Measurements from ENCODE around the gene ADAMTS14. TPM values are rescaled to one million over a fixed set of nuclear protein-coding genes. Genes with fewer than 3 reads are reported as not detected.

Gene ADAMTS14
- total RNA-seq, 1 experiment from 2014 or later = 0.14 TPM

- peaks cover 49% of the 10 kb centered on the region for H3K27me3 Mint-ChIP-seq (ENCODE audit: unreplicated experiment)
- DNase-seq = no peak
- CTCF ChIA-PET = no interaction called here
- TF ChIP-seq, protein P1, sequence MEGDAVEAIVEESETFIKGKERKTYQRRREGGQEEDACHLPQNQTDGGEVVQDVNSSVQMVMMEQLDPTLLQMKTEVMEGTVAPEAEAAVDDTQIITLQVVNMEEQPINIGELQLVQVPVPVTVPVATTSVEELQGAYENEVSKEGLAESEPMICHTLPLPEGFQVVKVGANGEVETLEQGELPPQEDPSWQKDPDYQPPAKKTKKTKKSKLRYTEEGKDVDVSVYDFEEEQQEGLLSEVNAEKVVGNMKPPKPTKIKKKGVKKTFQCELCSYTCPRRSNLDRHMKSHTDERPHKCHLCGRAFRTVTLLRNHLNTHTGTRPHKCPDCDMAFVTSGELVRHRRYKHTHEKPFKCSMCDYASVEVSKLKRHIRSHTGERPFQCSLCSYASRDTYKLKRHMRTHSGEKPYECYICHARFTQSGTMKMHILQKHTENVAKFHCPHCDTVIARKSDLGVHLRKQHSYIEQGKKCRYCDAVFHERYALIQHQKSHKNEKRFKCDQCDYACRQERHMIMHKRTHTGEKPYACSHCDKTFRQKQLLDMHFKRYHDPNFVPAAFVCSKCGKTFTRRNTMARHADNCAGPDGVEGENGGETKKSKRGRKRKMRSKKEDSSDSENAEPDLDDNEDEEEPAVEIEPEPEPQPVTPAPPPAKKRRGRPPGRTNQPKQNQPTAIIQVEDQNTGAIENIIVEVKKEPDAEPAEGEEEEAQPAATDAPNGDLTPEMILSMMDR (IDR thresholded peaks at IDR 0.05; ENCODE audit: unreplicated experiment) = no peak
- BruUV-seq (replicated peaks) = no TSS peak
- H3K4me3 Mint-ChIP-seq (ENCODE audit: low read depth, unreplicated experiment) = no peak overlapping the region
- intact Hi-C loops (cut with micrococcal nuclease; ENCODE audit: unreplicated experiment) = no loop called here
- H3K4me1 Mint-ChIP-seq (ENCODE audit: low read depth, unreplicated experiment) = peaks cover 15% of the 10 kb centered on the region
- H3K36me3 Mint-ChIP-seq (ENCODE audit: insufficient read depth, unreplicated experiment) = no peaks in the 10 kb centered on the region
- no peaks in the 10 kb centered on the region for H3K9me3 Mint-ChIP-seq (ENCODE audit: low read depth, unreplicated experiment)
- H3K27ac Mint-ChIP-seq (ENCODE audit: unreplicated experiment) = no peak overlapping the region
Measured at GRCh38 chr10:70804421-70804808, 132.1 kb downstream of the ADAMTS14 start.

- BruUV-seq (replicated peaks) = no TSS peak
- H3K27me3 Mint-ChIP-seq (ENCODE audit: unreplicated experiment) = peaks cover 43% of the 10 kb centered on the region
- DNase-seq = no peak
- H3K36me3 Mint-ChIP-seq (ENCODE audit: insufficient read depth, unreplicated experiment) = no peaks in the 10 kb centered on the region
- H3K9me3 Mint-ChIP-seq (ENCODE audit: low read depth, unreplicated experiment) = no peaks in the 10 kb centered on the region
- intact Hi-C loops (cut with micrococcal nuclease; ENCODE audit: unreplicated experiment) = no loop called here
- peaks cover 15% of the 10 kb centered on the region for H3K4me1 Mint-ChIP-seq (ENCODE audit: low read depth, unreplicated experiment)
- CTCF ChIA-PET = no interaction called here
- TF ChIP-seq, protein P1 (IDR thresholded peaks at IDR 0.05; ENCODE audit: unreplicated experiment) = no peak
- no peak overlapping the region for H3K4me3 Mint-ChIP-seq (ENCODE audit: low read depth, unreplicated experiment)
- no peak overlapping the region for H3K27ac Mint-ChIP-seq (ENCODE audit: unreplicated experiment)
Measured at GRCh38 chr10:70805619-70806215, 133.4 kb downstream of the ADAMTS14 start.

DNA sequence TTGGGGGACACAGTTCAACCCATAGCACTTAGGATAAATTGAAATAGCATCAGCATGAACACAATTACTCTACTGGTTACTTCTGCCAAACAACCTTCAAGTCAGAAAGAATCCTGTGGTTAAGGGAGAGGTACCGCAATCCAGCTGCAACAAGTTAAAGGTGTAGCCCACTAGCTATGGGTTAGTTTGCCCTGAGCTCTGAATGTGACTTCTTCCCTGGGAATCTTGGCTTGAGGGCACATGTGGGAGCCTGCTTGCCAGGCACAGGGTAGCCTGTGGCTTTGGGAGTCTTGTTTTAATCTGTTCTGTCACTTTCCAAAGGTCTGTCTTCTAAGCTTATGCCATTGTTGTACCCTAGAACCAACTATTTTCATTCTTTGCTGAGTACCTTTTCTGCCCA lies 134.5 kb downstream of the ADAMTS14 start:
- no peak overlapping the region for H3K4me3 Mint-ChIP-seq (ENCODE audit: low read depth, unreplicated experiment)
- CTCF ChIA-PET = interaction anchor here (0.6 kb wide), 1 partner anchor 13 kb away, joined by 3 read pairs; no protein-coding TSS in a partner anchor
- H3K27me3 Mint-ChIP-seq (ENCODE audit: unreplicated experiment) = peaks cover 41% of the 10 kb centered on the region
- DNase-seq = no peak
- no peak overlapping the region for H3K27ac Mint-ChIP-seq (ENCODE audit: unreplicated experiment)
- BruUV-seq (replicated peaks) = no TSS peak
- peaks cover 15% of the 10 kb centered on the region for H3K4me1 Mint-ChIP-seq (ENCODE audit: low read depth, unreplicated experiment)
- H3K36me3 Mint-ChIP-seq (ENCODE audit: insufficient read depth, unreplicated experiment) = no peaks in the 10 kb centered on the region
- H3K9me3 Mint-ChIP-seq (ENCODE audit: low read depth, unreplicated experiment) = no peaks in the 10 kb centered on the region
- TF ChIP-seq, protein P1 (IDR thresholded peaks at IDR 0.05; ENCODE audit: unreplicated experiment) = no peak
- intact Hi-C loops (cut with micrococcal nuclease; ENCODE audit: unreplicated experiment) = no loop called here

GRCh38 chr10:70807556-70807955 lies 135.2 kb downstream of the ADAMTS14 start:
- peaks cover 15% of the 10 kb centered on the region for H3K4me1 Mint-ChIP-seq (ENCODE audit: low read depth, unreplicated experiment)
- peaks cover 41% of the 10 kb centered on the region for H3K27me3 Mint-ChIP-seq (ENCODE audit: unreplicated experiment)
- CTCF ChIA-PET = no interaction called here
- intact Hi-C loops (cut with micrococcal nuclease; ENCODE audit: unreplicated experiment) = no loop called here
- DNase-seq = no peak
- no peaks in the 10 kb centered on the region for H3K36me3 Mint-ChIP-seq (ENCODE audit: insufficient read depth, unreplicated experiment)
- H3K27ac Mint-ChIP-seq (ENCODE audit: unreplicated experiment) = no peak overlapping the region
- H3K9me3 Mint-ChIP-seq (ENCODE audit: low read depth, unreplicated experiment) = no peaks in the 10 kb centered on the region
- BruUV-seq (replicated peaks) = no TSS peak
- H3K4me3 Mint-ChIP-seq (ENCODE audit: low read depth, unreplicated experiment) = no peak overlapping the region
- TF ChIP-seq, protein P1 (IDR thresholded peaks at IDR 0.05; ENCODE audit: unreplicated experiment) = no peak
